Measurements from ENCODE around the gene POU5F1. TPM values are rescaled to one million over a fixed set of nuclear protein-coding genes. Genes with fewer than 3 reads are reported as not detected.
"Not testable (repeated sequence)": the region's sequence is repeated elsewhere in the genome, so short reads cannot be mapped to it uniquely, and the experiment has no call there.

Gene POU5F1
- total RNA-seq, result 1 to 10 TPM in 1 of 4 donors, not detected in 3; 1.0 TPM

DNA sequence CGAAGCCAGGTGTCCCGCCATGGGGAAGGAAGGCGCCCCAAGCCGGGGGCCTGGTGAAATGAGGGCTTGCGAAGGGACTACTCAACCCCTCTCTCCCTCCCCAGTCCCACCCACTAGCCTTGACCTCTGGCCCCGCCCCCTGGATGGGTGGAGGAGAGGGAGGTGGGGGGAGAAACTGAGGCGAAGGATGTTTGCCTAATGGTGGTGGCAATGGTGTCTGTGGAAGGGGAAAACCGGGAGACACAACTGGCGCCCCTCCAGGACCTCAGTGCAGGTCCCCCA is at the start of gene POU5F1:
Gene POU5F1 (minus strand): TSS at position 83 of the 282 bp plus-strand sequence. CDS start 62 bp downstream, at position 21.
- WGBS, 2 donors, result 64 to 67% methylated on average over 9 of the region's 9 CpGs
- H3K27me3 ChIP-seq, result no peaks in the 10 kb centered on the region
- no peaks in the 10 kb centered on the region for H3K9me3 ChIP-seq
- DNase-seq, result no peak
- H3K27ac ChIP-seq, result no peak within 1 kb of the TSS
- intact Hi-C loops (cut with DNase I), result no loop called here
- no peak for TF ChIP-seq CTCF (IDR thresholded peaks at IDR 0.05)
- TF ChIP-seq POLR2A (IDR thresholded peaks at IDR 0.05), result no peak
- H3K4me3 ChIP-seq (replicated peaks in 1 of 3), result no peak within 1 kb of the TSS
- no peaks in the 10 kb centered on the region for H3K36me3 ChIP-seq
- H3K4me1 ChIP-seq, result no peaks in the 10 kb centered on the region

- WGBS, 2 donors, result 92 to 93% methylated on average over 7 of the region's 7 CpGs
- H3K36me3 ChIP-seq, result no peaks in the 10 kb centered on the region
- no peak overlapping the region for H3K4me3 ChIP-seq (replicated peaks in 1 of 3)
- intact Hi-C loops (cut with DNase I), result no loop called here
- no peak overlapping the region for H3K27ac ChIP-seq
- no peak for TF ChIP-seq CTCF (IDR thresholded peaks at IDR 0.05)
- TF ChIP-seq POLR2A (IDR thresholded peaks at IDR 0.05), result no peak
- DNase-seq, result no peak
- H3K4me1 ChIP-seq, result no peaks in the 10 kb centered on the region
- H3K27me3 ChIP-seq, result no peaks in the 10 kb centered on the region
- H3K9me3 ChIP-seq, result no peaks in the 10 kb centered on the region
Measured at GRCh38 chr6:31216208-31216898, 45.9 kb upstream of the POU5F1 start.

DNA sequence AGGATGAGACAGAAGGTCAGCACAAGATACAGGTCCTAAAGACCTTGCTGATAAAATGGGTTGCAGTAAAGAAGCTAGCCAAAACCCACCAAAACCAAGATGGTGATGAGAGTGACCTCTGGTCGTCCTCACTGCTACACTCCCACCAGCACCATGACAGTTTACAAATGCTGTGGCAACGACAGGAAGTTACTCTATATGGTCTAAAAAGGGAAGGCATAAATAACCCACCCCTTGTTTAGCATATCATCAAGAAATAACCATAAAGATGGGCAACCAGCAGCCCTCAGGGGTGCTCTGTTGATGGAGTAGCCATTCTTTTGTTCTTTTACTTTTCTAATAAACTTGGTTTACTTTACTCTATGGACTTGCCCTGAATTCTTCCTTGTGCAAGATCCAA is 44.7 kb upstream of the POU5F1 start:
- H3K27me3 ChIP-seq; H3K4me1 ChIP-seq; H3K27ac ChIP-seq; intact Hi-C loops (cut with DNase I); DNase-seq; H3K9me3 ChIP-seq; H3K36me3 ChIP-seq; H3K4me3 ChIP-seq (replicated peaks in 1 of 3): not testable (repeated sequence)
- 63 to 67% methylated on average over 2 of the region's 2 CpGs for WGBS, 2 donors

DNA sequence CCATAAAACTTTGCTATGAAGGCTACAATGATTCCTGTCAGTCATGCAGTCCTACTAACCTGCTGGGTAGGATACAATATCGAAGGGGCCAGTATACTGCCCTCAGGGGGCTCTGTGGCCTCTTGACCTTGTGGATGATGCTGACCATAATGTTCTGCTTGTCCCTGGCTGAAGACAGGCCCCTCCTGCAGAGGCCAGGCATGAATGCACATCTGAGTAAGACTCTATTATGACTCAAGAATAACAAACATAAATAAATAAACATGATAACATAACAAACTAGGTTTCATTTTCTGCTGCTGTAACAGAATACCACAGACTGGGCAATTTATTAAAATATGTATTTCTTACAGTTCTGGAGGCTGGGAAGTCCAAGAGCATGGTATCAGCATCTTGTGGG is 44.0 kb upstream of the POU5F1 start:
- H3K9me3 ChIP-seq, result no peaks in the 10 kb centered on the region
- H3K27me3 ChIP-seq, result no peaks in the 10 kb centered on the region
- H3K36me3 ChIP-seq, result no peaks in the 10 kb centered on the region
- no peak for DNase-seq
- H3K27ac ChIP-seq, result no peak overlapping the region
- WGBS, 2 donors, result 59 to 86% methylated on average over 1 of the region's 1 CpG
- H3K4me3 ChIP-seq (replicated peaks in 1 of 3), result no peak overlapping the region
- no peak for TF ChIP-seq CTCF (IDR thresholded peaks at IDR 0.05)
- TF ChIP-seq POLR2A (IDR thresholded peaks at IDR 0.05), result no peak
- intact Hi-C loops (cut with DNase I), result no loop called here
- no peaks in the 10 kb centered on the region for H3K4me1 ChIP-seq

GRCh38 chr6:31210741-31211532 is 40.5 kb upstream of the POU5F1 start:
- TF ChIP-seq POLR2A (IDR thresholded peaks at IDR 0.05), result no peak
- no peak for TF ChIP-seq CTCF (IDR thresholded peaks at IDR 0.05)
- Histone ChIP-seq H3K4me3 (replicated peaks in 1 of 3) (no peak overlapping the region), H3K4me1 (no peaks in the 10 kb centered on the region), H3K9me3 (no peaks in the 10 kb centered on the region), H3K27ac (no peak overlapping the region), H3K36me3 (no peaks in the 10 kb centered on the region), H3K27me3 (no peaks in the 10 kb centered on the region)
- intact Hi-C loops (cut with DNase I), result no loop called here
- 67 to 70% methylated on average over 5 of the region's 5 CpGs for WGBS, 2 donors
- DNase-seq, result no peak
